SU-DHL-6 (cell line): Measurements from ENCODE around the gene YPEL1.

Experiments
- H2AFZ ChIP-seq: fragments of 200-600 bp; sonication (generic); 2 replicates; pipeline ENCODE4 v1.6.1; 2014; ENCODE audit warnings: low read depth, mild to moderate bottlenecking, moderate library complexity, mixed read lengths, antibody characterized with exemption, low read length; ENCODE audit not compliant: severe bottlenecking
- H3F3A ChIP-seq: fragments of 200-600 bp; shearing (Covaris generic); 2 replicates; pipeline ENCODE4 v1.6.0; 2016; ENCODE audit warnings: antibody characterized with exemption, mild to moderate bottlenecking; ENCODE audit not compliant: insufficient read depth
- H3K27ac ChIP-seq: fragments of 200-600 bp; sonication (generic); 2 replicates; pipeline ENCODE4 v1.5.1; 2016; ENCODE audit warnings: low read depth, mild to moderate bottlenecking, low read length, moderate library complexity, mixed read lengths
- H3K27me3 ChIP-seq: fragments of 200-600 bp; sonication (generic), shearing (Covaris generic); 2 replicates; pipeline ENCODE4 v1.6.0; 2014; ENCODE audit warnings: mild to moderate bottlenecking, low read length
- H3K36me3 ChIP-seq: fragments of 200-600 bp; sonication (generic); 2 replicates; pipeline ENCODE4 v1.6.1; 2014; ENCODE audit warnings: mild to moderate bottlenecking, low read length, mixed read lengths
- H3K4me2 ChIP-seq: fragments of 300-600, 200-600 bp; shearing (Covaris generic), sonication (generic); 2 replicates; pipeline ENCODE4 v1.6.0; 2014; ENCODE audit warnings: low read length, low read depth, mild to moderate bottlenecking; ENCODE audit not compliant: poor library complexity, severe bottlenecking
- H3K4me3 ChIP-seq: fragments of 200-600 bp; sonication (generic); 2 replicates; pipeline ENCODE4 v1.5.1; 2014; ENCODE audit warnings: antibody characterized with exemption, low read length, mild to moderate bottlenecking, mixed read lengths; ENCODE audit not compliant: insufficient read depth, poor library complexity, severe bottlenecking
- H3K79me2 ChIP-seq: fragments of 200-600 bp; sonication (generic); 2 replicates; pipeline ENCODE4 v1.6.1; 2014; ENCODE audit warnings: mild to moderate bottlenecking, low read length, moderate library complexity; ENCODE audit not compliant: insufficient read depth
- H3K9ac ChIP-seq: fragments of 200-600 bp; sonication (generic); 2 replicates; pipeline ENCODE4 v1.7.0; 2014; ENCODE audit warnings: mild to moderate bottlenecking, low read length
- H3K9me2 ChIP-seq: fragments of 200-600 bp; sonication (generic); replicated peaks from 2 replicates; pipeline ENCODE4 v1.6.1; 2014; ENCODE audit warnings: low read length; ENCODE audit not compliant: insufficient read depth
- H3K9me3 ChIP-seq: fragments of 200-600 bp; sonication (generic); 2 replicates; pipeline ENCODE4 v1.6.1; 2014; ENCODE audit warnings: low read length, mixed read lengths; ENCODE audit not compliant: insufficient read depth
- H4K20me1 ChIP-seq: fragments of 200-600 bp; sonication (generic); 2 replicates; pipeline ENCODE4 v1.6.1; 2014; ENCODE audit warnings: low read depth, mild to moderate bottlenecking, antibody characterized with exemption, low read length, moderate library complexity, mixed read lengths
- EZH2phosphoT487 ChIP-seq: fragments of 200-600 bp; sonication (generic), shearing (Covaris generic); conservative IDR thresholded peaks from 2 replicates; pipeline ENCODE4 v1.6.1; 2018; ENCODE audit warnings: mild to moderate bottlenecking, antibody characterized with exemption, low read length, moderate library complexity, mixed read lengths
- TF ChIP-seq, protein P1 (sequence below): fragments of 200-600 bp; sonication (generic); IDR thresholded peaks from one replicate; pipeline ENCODE4 v1.5.1; 2017; ENCODE audit warnings: antibody characterized with exemption, mild to moderate bottlenecking, low read length, moderate library complexity; ENCODE audit not compliant: insufficient read depth, poor library complexity, severe bottlenecking

YPEL1 gene

DNA sequence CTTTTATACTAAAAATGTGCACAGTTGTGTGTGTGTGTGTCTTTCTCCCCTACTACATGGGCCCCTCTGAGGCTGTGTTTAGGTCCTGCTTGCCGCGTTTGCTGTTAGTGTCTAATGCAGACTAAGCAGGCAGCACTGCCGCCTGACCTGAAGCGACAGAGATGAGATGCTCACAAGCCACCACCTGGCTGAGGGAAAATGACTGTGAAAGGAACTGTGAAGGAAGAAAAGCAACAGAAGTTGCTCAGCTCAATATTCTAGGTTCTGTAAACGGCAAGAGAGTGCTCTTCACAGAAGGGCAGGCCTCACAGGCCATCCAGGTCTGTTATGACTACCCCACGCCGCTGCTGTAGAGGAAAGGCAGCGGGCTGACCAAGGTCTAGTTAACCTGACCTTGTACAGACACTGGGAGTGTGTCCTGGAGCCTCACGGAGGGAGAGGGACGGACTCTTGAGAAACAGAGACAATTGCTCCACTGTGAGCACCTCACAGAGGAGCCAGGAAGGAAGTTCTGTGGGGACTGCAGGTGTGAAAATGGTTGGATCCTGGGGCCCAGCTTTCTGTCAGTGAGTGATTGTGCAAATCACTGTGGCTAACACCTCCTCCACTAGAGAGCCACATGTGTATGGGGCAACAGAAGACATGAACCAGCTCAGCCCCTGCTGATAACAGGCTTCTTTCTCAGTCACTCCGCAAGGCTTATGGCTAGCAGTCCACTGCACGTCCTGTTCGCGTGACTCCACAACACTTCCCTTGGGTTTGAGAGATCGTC is 31.3 kb upstream of the YPEL1 start:
- Histone ChIP-seq H3K79me2 (no peaks in the 10 kb centered on the region), H3K27ac (no peak overlapping the region), H3K9me3 (no peaks in the 10 kb centered on the region), H3K4me3 (no peak overlapping the region), H3K27me3 (no peaks in the 10 kb centered on the region), H3K9me2 (no peaks in the 10 kb centered on the region), H3K9ac (no peak overlapping the region), H3K36me3 (no peaks in the 10 kb centered on the region), H3F3A (no peaks in the 10 kb centered on the region), H3K4me2 (no peak overlapping the region), H4K20me1 (no peaks in the 10 kb centered on the region), H2AFZ (no peak overlapping the region)
- TF ChIP-seq EZH2phosphoT487, result no peak
- TF ChIP-seq, protein P1, sequence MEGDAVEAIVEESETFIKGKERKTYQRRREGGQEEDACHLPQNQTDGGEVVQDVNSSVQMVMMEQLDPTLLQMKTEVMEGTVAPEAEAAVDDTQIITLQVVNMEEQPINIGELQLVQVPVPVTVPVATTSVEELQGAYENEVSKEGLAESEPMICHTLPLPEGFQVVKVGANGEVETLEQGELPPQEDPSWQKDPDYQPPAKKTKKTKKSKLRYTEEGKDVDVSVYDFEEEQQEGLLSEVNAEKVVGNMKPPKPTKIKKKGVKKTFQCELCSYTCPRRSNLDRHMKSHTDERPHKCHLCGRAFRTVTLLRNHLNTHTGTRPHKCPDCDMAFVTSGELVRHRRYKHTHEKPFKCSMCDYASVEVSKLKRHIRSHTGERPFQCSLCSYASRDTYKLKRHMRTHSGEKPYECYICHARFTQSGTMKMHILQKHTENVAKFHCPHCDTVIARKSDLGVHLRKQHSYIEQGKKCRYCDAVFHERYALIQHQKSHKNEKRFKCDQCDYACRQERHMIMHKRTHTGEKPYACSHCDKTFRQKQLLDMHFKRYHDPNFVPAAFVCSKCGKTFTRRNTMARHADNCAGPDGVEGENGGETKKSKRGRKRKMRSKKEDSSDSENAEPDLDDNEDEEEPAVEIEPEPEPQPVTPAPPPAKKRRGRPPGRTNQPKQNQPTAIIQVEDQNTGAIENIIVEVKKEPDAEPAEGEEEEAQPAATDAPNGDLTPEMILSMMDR, result no peak

DNA sequence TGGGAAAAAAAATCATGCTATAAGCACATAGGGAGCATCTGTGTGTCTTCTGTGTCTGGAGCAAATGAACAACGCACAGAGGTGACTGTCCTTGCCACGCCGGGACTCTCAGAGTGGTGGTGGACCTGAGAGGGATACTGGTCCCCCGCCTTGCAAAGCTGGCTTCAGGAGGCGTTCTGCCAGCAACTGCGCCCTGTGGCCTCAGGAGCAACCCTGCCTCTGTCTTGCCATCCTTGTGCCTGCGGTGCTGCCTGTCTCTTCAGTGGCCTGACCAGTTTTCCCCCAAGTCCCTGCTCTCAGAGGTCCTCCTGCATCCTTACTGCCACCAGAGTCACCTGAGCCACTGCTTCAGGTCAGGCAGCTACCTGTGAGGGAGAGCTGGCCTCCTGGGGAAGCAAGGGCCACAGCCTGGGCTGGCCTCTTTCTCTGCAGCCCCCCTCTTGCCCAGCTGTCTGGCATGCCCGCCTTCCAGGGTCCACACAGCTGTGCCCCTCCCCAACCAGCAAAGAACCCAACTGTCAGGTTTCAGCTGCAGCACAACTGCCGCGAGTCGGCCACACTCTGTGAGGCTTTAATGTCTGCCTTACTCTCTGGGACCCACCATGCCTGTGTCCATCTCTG is 30.4 kb upstream of the YPEL1 start:
- H3K4me3 ChIP-seq, result no peak overlapping the region
- no peaks in the 10 kb centered on the region for H3K9me3 ChIP-seq
- H3K36me3 ChIP-seq, result no peaks in the 10 kb centered on the region
- H3K79me2 ChIP-seq, result no peaks in the 10 kb centered on the region
- no peaks in the 10 kb centered on the region for H4K20me1 ChIP-seq
- H3K4me2 ChIP-seq, result no peak overlapping the region
- no peak overlapping the region for H2AFZ ChIP-seq
- H3K27ac ChIP-seq, result no peak overlapping the region
- TF ChIP-seq, protein P1, result no peak
- no peak for TF ChIP-seq EZH2phosphoT487
- no peak overlapping the region for H3K9ac ChIP-seq
- H3F3A ChIP-seq, result no peaks in the 10 kb centered on the region
- no peaks in the 10 kb centered on the region for H3K27me3 ChIP-seq
- H3K9me2 ChIP-seq, result no peaks in the 10 kb centered on the region

DNA sequence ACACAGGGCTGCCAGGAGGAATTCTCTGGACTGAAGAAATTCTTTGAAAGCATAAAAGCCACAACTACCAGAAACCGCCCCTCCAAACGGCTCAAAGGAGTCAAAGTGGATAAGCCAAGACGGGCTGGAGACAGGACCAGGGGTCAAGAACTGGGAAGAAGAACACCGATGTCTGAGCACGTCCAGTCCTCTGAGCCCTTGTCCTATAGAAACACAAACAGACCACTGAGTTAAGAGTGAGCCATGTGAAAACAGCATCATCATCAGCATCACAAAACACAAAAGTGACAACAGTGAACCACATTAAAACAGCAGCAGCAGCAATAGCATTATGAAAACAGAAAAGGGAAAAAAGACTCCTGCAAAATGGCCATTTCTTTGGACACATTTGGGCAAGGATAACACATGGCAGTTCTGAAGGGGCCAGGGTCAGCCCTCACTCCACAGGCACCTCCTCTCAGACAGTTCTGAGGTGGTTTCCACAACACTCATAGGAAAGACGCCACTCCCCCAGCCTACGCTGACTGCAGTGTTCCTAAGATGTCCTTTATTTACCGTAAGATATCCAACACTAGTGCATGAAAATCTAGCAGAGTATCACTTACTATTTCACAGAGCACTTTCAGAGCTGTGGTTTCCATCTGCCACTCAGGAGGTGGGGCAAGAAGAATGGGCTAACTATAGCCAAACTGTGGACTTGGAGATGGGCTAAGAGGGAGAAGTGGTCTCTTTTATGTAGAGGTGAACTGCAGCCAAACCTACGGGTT is 28.6 kb upstream of the YPEL1 start:
- H3K27ac ChIP-seq, result no peak overlapping the region

More for the DNA sequence above, 28.6 kb upstream of the YPEL1 start:
- no peaks in the 10 kb centered on the region for H4K20me1 ChIP-seq
- no peak overlapping the region for H2AFZ ChIP-seq
- H3K27me3 ChIP-seq, result no peaks in the 10 kb centered on the region
- H3F3A ChIP-seq, result no peaks in the 10 kb centered on the region
- TF ChIP-seq, protein P1, result no peak
- TF ChIP-seq EZH2phosphoT487, result no peak
- no peaks in the 10 kb centered on the region for H3K9me2 ChIP-seq
- H3K79me2 ChIP-seq, result no peaks in the 10 kb centered on the region
- H3K4me3 ChIP-seq, result no peak overlapping the region
- H3K4me2 ChIP-seq, result no peak overlapping the region
- H3K9ac ChIP-seq, result no peak overlapping the region
- no peaks in the 10 kb centered on the region for H3K9me3 ChIP-seq
- H3K36me3 ChIP-seq, result no peaks in the 10 kb centered on the region
